Mucosa of gallbladder (tissue), 1 donor: ENCODE results near the gene GOT2. TPM values are rescaled to one million over a fixed set of nuclear protein-coding genes. Genes with fewer than 3 reads are reported as not detected.
"Not testable (repeated sequence)": the region's sequence is repeated elsewhere in the genome, so short reads cannot be mapped to it uniquely, and the experiment has no call there.

Source experiments
- DNase-seq: peaks from one replicate; pipeline ENCODE4 v3.0.0-alpha.2; 2020; ENCODE audit warnings: low spot score
- total RNA-seq: library from RNA; stranded (reverse); gene quantifications from one replicate; pipeline ENCODE4 v1.2.1, GENCODE V29; 2021
- donor health status: DM: no; HTN: no; CAD: no.

Gene GOT2
- total RNA-seq, 1 donor from 2014 or later: 69.7 TPM

DNA sequence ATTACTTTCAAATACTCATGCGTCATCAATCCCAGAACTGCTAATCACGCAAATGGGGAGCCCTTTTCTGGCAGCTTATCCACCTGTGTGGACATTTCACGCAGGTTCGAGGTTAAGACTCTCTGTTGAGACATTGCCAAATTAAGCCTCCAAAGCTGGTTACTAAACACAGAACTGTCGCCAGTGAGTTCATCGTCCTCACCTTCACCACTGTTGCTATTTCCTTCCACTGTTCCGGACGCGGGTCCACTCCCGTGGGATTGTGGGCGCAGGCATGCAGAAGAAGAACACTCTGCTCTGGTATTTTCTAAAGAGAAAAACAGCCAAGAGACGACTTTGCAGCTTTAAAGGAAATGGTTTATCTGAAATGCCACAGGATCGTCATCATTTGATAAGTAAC lies 16.1 kb downstream of the GOT2 start:
- no peak for DNase-seq

DNA sequence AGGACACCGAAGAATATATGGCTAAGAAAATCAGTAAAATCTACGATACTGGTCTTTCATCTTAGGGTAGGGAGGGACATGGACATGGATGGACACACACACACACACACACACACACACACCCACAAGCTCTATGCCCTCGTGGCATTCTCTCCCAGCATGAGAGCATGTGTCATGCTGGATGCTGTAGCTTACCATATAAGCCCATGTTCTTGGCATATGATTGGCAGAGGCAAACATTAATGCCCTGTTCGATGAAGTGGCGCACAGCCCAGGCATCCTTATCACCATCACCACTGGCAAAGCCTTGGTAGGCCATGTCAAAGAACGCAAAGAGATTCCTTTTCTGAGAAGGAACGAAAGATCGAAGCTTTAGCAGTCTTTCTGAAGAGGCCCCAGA lies 17.6 kb downstream of the GOT2 start:
- no peak for DNase-seq

DNA sequence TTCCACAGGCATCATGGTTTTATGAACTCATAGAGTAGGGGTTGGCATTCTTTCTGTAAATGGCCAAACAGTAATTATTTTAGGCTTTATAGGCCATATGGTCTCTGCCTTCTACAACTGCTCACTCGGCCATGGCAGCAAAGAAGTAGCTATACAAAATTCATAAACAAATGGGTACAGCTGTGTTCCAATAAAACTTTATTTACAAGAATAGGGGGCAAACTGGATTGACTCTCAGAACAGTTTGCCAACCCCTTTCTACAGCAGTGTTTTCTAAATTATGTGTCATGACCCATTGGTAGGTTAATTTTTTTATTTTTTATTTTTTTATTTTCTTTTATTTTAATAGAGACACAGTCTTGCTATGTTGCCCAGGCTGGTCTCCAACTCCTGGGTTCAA lies 20.4 kb downstream of the GOT2 start:
- no peak for DNase-seq

DNA sequence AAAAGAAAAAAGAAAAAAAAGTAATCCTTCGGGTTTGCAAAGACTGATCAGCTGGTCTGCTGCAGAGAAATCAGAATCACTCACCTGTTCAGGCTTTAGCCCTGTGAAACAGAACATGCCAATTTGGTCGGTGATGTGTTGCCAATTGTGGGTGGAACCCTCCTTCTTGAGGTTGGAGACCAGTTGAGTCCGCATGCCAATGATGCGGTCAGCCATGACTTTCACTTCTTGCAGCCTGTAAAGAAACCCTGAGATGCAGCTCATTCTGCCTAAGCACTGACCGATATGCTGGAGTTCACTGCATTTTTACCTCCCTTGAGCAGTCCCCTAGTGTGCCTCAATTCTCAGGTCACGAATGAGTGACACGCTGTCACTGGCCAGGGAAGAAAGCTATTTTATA lies 24.8 kb downstream of the GOT2 start:
- DNase-seq: no peak

DNA sequence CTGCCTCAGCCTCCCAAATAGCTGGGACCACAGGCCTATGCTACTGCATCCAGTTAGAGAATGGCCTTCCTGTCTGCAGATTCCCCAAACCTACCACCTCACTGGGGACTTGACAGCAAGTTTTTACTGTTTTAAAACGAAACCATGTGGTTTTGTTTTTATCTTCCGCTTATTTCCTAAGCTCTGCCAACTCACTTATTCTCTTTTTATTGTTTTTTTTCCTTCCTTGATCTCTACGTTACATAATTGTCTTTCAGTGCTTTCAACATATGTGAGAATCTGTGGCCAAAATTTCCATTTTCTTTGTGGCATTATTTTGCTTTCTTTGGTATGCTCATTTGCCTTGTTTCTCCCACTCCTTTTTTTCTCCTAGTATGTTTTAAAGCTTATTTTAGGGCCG lies 35.0 kb downstream of the GOT2 start:
- DNase-seq: no peak

DNA sequence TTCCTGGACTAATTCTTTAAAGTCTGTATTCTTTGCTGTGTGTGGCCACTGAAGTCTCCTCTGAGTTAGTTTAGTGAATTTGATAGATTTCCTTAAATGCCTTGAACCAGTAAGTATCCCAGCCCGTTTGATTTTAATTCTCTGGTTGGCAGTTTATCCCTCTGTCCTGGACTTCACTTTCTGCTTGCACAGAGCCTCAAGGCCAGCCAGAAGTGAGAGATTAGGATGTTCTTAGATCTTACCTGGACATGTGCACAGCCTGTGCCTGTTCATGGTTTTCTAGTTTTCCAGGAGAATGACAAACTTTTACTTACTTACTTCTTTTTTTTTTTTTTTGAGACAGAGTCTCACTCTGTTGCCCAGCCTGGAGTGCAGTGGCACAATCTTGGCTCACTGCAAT lies 38.7 kb downstream of the GOT2 start:
- DNase-seq: no peak

DNA sequence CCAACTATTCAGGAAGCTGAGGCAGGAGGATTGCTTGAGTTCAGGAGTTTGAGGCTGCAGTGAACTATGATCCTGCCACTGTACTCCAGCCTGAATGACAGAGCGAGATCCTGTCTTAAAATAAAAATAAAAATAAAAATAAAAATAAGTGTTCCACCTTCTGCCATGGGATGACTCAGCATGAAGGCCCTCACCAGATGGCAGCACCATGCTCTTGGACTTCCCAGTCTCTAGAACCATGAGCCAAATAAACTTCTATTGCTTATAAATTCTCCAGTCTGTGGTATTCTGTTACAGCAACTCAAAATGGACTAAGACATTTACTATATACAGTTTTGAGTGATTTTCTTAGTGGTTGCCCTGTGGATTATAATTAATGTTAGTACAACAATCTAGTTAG lies 41.7 kb downstream of the GOT2 start:
- DNase-seq: no peak

DNA sequence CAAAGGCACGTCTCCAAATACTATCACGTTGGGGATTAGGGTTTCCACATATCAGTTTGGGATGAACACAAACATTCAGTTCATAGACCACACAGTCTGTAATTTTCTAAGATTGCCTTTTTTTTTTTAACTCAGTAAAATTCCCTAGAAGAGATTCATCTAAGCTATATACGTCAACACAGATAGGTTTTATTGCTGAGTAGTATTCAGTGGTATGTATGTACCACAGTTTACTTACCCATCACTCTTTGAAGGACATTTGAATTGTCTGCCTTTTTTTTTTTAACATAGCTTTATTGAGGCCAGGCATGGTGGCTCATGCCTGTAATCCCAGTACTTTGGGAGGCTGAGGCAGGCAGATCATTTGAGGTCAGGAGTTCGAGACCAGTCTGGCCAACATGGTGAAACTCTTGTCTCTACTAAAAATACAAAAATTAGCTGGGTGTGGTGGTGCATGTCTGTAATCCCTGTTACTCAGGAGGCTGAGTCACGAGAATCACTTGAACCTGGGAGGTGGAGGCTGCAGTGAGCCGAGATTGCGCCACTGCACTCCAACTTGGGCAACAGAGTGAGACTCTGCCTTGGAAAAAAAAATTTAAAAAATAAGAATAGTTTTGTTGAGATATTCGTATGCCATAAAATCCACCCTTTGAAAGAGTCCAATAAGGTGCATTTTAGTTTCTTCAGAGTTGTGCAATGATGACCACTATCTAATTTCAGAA lies 47.0 kb downstream of the GOT2 start:
- not testable (repeated sequence) for DNase-seq

DNA sequence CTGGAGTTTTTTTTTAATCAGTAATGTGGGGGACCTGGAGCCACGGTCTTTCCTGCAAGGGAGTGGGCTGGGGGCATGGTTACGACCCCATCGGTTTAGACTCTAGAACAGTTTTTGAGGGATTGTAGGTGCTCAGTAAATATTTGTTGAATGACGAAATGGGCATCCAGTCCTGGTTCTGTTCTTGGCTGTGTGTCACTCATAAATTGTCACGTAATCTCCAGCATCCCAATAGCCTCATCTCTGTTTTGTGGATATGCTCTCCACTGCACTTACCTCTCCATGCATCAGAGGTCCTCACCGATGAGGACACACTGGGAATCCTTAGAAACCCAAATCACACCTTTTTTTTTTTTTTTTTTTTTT lies 49.0 kb downstream of the GOT2 start:
- DNase-seq: no peak

DNA sequence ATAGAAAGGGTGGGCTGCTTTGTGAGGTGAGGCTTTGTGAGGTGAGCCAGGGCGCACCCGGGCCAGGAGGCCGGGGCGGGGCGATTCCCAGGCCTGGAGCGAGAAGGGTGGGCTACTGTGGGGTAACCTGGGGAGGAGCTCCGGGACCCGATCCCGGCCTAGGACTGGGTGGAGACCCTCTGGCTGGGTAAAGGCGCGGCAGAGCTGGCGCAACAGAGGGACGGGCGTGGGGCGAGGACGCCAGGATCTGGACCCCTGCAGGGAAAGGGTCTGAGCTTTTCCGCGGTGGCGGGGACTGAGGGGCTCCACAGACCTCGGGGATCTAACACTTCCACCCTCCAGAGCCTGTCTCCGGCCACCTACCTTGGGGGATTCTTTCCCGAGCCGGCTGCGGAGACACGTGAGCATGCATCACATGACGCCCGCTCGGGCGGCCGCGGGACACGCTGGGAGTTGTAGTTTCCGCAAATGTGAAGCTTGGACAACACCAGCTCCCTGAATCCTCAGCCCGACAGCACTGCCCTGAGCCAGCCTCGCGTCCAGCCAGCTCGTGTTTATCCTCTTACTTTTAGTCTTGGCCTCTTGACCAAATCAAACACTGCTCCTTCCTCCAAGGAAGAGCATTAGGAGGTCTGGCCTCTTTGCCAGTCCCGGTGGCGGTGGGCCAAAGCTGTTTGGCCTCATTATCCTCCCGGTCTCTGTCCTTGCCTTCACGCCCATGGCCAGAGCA lies 49.6 kb downstream of the GOT2 start, which contains the start of gene SLC38A7:
SLC38A7 (minus strand) TSS at position 417 of the 730 bp plus-strand sequence. CDS start 4,644 bp downstream, outside the sequence.
- DNase-seq: peak; percentile 88

DNA sequence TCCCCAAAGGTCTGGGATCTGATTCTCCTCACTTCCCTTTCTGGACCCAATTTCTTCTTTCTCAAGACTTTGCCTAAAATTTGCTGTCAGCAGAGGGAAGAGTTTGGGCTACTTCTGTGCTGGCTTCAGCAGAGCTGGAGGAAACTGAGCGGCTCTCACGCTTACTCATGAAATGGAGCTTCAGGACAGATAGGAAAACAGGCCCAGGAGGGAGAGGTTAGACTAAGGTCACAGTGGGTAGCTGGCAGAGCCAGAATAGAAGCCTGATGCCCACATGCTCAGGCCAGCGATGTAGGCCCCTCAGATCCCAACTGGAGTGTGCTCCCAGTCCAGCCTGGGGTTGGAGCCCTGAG lies 50.1 kb downstream of the GOT2 start:
- DNase-seq: no peak

DNA sequence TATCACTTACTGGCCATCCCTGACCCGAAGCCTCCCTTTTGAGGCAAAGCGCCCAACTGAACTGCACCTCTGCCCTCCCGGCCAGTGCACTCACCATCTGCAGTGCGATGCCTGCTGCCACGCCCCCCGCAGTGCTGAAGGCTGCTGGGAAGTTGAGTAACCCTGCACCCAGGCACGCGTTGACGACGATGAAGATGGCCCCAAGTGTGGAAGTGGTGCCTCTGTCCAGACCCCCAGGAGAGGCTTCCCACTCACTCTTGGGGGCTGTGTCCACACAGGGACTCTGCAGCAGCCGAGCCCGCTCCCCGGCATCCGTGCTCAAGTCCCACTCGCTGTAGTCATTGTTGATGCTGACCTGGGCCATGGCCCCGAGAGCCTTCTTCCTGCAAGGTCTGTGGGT lies 54.4 kb downstream of the GOT2 start:
- no peak for DNase-seq

DNA sequence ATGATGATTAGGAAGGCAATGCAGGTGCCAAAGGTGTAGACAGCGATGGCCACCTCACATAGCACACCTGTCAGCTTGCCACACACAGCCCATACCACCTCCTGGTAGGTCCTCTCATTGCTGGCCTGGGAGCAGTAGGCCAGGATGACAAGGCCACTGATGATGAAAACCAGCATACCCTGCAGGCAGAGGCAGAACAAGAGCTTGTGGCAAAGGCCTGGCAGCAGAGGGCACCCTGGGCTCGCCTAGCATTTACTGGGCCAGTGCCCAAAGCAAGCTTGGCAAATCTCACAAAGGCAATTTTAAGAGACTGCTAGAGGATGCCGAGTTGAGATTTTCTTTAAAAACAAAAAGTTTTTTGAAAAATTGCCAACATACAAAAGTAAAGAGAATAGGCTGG lies 55.4 kb downstream of the GOT2 start:
- peak; percentile 33 for DNase-seq

DNA sequence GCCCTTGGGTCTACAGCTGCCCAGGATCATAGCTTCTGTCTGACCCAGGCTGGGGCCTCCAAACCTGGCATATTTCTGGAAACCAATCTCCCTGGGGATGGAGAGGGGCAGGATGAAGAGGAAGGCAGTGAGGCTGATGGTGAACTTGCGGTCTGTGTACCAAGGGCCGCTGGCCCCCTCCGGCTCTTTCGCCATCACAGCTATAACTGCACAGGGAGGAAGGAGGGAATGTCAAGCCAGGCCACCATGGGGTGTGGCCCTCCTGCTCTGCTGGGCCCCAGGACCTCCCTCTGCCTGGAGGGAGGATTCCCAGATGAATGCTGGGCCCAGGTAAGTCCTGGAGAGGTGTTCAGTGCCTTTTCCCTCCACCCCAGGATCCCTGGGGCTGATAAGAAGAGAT lies 55.8 kb downstream of the GOT2 start:
- DNase-seq: no peak

DNA sequence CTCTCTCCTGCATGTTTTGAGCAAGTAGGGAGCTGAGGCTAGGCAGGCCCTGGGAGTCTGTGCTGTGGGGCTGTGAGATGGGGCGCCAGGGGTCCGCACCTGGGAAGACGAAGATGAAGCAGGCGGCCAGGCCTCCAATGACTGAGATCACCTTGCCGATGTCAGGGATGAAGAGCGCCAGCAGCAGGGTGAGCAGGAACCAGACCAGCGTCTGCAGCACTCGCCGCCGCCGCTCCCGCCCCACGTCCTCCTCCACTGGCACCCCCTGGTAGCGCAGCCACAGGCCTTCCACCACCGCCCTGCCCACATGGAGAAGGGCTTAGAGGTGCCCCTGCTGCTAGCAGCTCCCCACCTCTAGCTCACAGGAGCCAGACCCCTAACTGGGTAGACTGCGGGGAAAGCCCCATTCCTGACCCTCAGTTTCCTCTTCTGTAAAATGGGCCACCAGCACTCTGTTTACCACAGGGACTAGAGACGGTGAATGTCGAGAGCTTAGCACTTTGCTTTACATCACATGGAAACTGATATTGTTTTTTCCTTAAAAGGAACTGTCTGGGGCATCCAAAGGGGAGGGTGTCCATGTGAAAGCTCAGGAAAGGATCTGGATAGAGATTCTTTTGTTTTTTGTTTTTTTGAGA lies 63.1 kb downstream of the GOT2 start:
- DNase-seq: no peak

DNA sequence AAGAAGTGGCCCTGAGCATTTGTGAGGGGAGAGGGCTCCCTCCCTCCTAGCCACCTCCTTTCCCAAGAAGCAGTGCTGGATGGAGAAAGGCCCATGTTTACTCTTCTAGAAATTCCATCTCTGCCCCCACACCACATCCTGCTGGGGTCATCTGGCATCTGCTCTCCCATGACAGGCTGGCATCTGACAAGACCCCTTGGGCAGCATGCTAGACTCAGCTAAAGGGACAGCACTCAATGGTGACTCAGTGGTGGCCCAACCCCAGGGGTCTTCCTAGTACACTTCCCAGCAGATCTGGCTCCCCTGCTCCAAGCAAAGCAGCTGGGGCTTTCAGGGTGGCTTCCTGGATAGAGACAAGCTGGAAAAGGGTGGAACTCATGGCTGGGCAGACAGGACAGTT lies 63.9 kb downstream of the GOT2 start:
- DNase-seq: no peak

DNA sequence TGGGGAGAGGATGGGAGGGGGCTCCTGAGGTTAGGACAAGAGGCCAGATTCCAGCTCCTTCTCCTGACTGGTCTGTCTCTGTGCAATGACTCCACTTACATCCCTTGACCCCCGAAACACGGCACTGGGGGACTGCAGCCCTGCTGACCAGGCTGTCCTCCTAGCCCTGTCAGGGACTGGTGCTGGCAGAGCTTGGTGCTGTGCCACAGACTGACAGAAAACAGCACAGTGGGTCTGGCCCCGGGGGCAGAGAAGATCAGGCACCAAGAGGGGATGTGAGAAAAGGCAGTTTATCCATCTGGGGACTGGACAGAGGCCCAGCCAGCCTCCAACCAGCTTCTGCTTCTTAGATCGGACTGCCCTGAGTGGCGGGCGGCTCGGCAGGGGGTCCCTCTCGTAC lies 68.9 kb downstream of the GOT2 start:
- DNase-seq: no peak

DNA sequence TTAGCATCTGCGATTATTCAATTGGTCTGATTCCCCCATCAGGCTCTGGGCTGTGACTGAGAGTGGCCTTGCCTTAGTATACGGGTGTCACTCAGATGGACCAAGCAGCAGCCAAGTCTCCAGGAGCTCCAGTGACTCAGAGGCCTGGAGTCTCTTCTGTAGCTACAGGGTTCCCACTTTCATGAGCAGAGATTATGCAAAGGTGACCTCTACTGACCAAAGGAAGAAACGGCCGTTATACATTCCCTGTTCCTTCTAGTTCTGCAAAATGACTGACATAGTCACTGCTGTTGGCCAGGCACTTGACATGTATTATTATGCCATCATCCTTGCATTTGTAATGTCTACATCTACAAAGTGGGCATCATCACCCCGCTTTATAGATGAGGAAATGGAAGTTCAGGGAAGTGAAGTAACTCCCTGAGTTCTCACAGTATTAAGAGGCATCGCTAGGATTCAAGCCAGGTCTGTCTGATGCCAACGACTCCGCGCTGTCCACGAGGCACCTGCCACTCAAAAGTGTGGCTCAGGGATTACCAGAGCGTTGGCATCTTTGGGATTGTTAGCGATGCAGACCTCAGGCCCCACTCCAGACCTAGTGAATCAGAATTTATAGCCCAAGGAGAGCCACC lies 72.8 kb downstream of the GOT2 start:
- peak; percentile 67 for DNase-seq

DNA sequence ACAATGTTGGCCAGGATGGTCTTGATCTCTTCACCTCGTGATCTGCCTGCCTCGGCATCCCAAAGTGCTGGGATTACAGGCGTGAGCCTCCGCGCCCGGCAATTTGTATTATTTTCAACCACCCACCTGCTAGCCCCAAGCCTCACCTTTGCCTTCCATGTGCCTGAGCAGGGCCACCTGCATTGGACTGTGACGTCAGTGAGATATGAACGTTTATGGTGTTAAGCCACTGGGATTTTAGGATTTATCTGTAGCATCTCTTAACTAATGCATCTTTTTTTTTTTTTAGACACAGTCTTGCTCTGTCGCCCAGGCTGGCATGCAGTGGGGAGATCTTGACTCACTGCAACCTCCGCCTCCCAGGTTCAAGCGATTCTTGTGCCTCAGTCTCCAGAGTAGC lies 74.2 kb downstream of the GOT2 start:
- not testable (repeated sequence) for DNase-seq

DNA sequence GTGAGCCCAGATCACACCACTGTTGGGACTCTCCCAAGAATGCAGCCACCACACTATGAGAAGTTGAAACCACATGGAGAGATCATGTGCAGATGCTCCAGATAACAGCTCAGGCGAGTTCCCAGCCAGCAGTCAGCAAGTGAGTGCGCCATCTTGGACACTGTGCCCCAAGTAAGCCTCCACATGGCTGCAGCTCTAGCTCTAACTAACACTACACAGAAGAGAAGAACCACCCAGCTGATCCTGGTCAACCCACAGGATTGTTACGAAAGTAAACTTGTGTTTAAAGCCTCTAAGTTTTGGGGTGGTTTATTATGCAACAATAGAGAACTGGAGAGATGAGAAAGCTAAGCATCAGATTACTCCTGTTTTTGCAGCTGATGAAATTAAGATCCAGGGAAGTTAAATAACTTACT lies 75.3 kb downstream of the GOT2 start:
- DNase-seq: no peak
